ENCODE data around the gene ANKRD11.

DNA sequence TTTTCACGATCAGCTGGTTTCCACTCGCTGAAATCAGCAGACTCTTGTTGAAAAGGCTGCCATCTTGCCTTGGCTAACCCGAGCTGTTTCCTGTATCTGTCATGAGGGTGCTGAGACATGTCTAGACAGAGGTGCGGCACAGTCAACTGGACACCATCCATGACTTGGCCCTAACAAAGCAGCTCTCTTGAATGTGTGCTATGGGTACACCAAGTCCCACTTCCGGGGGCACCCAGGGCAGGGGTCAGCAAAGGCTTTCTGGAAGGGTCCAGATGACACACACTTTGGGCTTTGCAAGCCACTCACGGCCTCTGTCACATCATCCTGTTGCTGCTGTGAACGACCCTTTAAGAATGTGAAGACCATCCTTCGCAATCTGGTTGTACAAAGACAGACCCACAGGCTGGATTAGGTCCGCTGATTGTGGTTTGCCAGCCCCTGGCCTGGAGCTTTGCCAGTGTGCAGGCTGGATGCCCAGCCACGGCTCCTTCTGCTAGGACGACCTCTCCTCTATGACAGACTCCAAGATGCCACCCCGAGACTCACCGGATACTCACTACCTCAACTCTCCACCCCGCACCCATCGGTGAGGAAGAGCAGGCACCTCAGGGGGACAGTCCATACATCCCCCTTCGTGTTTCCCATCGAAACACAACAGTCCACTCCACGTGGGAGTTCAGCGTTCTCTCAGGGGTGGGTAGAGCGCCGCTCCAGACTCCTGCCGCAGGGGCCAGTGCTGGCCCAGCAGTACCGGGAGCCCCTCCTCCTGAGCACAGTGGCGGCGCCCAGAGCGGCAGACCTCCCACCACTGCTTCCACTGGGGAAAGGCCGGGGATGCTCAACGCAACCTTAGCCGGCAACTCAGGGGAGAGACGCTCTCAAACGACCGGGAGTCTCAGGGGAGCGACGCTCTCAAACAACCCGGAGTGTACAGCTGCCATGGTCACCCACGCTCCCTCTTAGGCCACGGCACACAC lies 123.5 kb downstream of the ANKRD11 start:
- TF ChIP-seq EP300 (conservative IDR thresholded peaks at IDR 0.05; ENCODE audit: poor library complexity, severe bottlenecking) (no peak), EZH2 (IDR thresholded peaks at IDR 0.05; ENCODE audit: borderline replicate concordance, insufficient read depth, low read length, poor library complexity, severe bottlenecking) (no peak), TAF1 (IDR thresholded peaks at IDR 0.05; ENCODE audit: low read depth) (no peak), REST (IDR thresholded peaks at IDR 0.05; ENCODE audit: borderline replicate concordance) (no peak)
- TF ChIP-seq, protein P1, sequence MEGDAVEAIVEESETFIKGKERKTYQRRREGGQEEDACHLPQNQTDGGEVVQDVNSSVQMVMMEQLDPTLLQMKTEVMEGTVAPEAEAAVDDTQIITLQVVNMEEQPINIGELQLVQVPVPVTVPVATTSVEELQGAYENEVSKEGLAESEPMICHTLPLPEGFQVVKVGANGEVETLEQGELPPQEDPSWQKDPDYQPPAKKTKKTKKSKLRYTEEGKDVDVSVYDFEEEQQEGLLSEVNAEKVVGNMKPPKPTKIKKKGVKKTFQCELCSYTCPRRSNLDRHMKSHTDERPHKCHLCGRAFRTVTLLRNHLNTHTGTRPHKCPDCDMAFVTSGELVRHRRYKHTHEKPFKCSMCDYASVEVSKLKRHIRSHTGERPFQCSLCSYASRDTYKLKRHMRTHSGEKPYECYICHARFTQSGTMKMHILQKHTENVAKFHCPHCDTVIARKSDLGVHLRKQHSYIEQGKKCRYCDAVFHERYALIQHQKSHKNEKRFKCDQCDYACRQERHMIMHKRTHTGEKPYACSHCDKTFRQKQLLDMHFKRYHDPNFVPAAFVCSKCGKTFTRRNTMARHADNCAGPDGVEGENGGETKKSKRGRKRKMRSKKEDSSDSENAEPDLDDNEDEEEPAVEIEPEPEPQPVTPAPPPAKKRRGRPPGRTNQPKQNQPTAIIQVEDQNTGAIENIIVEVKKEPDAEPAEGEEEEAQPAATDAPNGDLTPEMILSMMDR (IDR thresholded peaks at IDR 0.05; ENCODE audit: poor library complexity, severe bottlenecking), result no peak
